IMR-90 (cell line): ENCODE data around the gene LDLRAD3. TPM values are rescaled to one million over a fixed set of nuclear protein-coding genes. Genes with fewer than 3 reads are reported as not detected.
"Not testable (repeated sequence)": the region's sequence is repeated elsewhere in the genome, so short reads cannot be mapped to it uniquely, and the experiment has no call there.

Experiments
- ATAC-seq: fragments of 200-7000 bp; cut with Tn5 transposase; 2 replicates; pipeline ENCODE4 v1.9.1; 2020; ENCODE audit warnings: low read depth, mild to moderate bottlenecking, moderate library complexity
- BruUV-seq: library from RNA; stranded (reverse); fragments of 400-500 nt; replicated peaks from 2 replicates; lab custom pipeline; 2021; lab: Mats Ljungman, UMichigan
- CTCF ChIA-PET: fragments of 300-600 bp; formaldehyde crosslinking; extraction: SDS; loops from one replicate; lab custom pipeline; 2021; ENCODE audit warnings: antibody characterized with exemption; lab: Yijun Ruan, JAX
- POLR2A ChIA-PET: fragments of 300-600 bp; sonication (Branson Sonifier 250); formaldehyde crosslinking; loops from one replicate; lab custom pipeline; 2022; ENCODE audit warnings: antibody characterized with exemption; ENCODE audit not compliant: unreplicated experiment; lab: Charles Lee
- DNase-seq: peaks from one replicate; pipeline ENCODE4 v3.0.0; 2013
- H2AFZ ChIP-seq: replicated peaks from 2 replicates; pipeline ENCODE3; 2013; ENCODE audit warnings: low read length, mild to moderate bottlenecking; ENCODE audit not compliant: poor library complexity
- H2AK5ac ChIP-seq: 2 replicates; pipeline ENCODE4 v1.6.1; 2013; ENCODE audit warnings: low read depth, low read length, inconsistent platforms
- H2AK9ac ChIP-seq: replicated peaks from 2 replicates; pipeline ENCODE3; 2013; ENCODE audit warnings: mild to moderate bottlenecking, low read depth, low read length, moderate library complexity; ENCODE audit not compliant: poor library complexity
- H2BK120ac ChIP-seq: 2 replicates; pipeline ENCODE4 v1.6.1; 2013; ENCODE audit warnings: low read depth, low read length, inconsistent platforms
- H2BK15ac ChIP-seq: 3 replicates; pipeline ENCODE4 v1.6.1; 2013; ENCODE audit warnings: low read depth, low read length, inconsistent platforms
- H2BK20ac ChIP-seq: 2 replicates; pipeline ENCODE4 v1.6.1; 2013; ENCODE audit warnings: low read depth, mild to moderate bottlenecking, inconsistent platforms, low read length, moderate library complexity
- H2BK5ac ChIP-seq: 2 replicates; pipeline ENCODE4 v1.6.1; 2013; ENCODE audit warnings: mild to moderate bottlenecking, low read depth, low read length, inconsistent platforms; ENCODE audit not compliant: poor library complexity, severe bottlenecking
- H3K14ac ChIP-seq: replicated peaks from 2 replicates; pipeline ENCODE4 v1.6.1; 2013; ENCODE audit warnings: low read depth, low read length, inconsistent platforms
- H3K18ac ChIP-seq: 2 replicates; pipeline ENCODE4 v1.6.1; 2013; ENCODE audit warnings: low read depth, low read length, control low read depth
- H3K23ac ChIP-seq: 2 replicates; pipeline ENCODE4 v1.6.1; 2013; ENCODE audit warnings: low read depth, low read length, inconsistent platforms
- H3K27ac ChIP-seq: 2 replicates; pipeline ENCODE4 v1.5.1; 2013; ENCODE audit warnings: mild to moderate bottlenecking, control low read depth, low read length; ENCODE audit not compliant: insufficient read depth
- H3K27me3 ChIP-seq: 2 replicates; pipeline ENCODE4 v1.6.1; 2013; ENCODE audit warnings: low read length; ENCODE audit not compliant: control insufficient read depth, insufficient read depth
- H3K36me3 ChIP-seq: 2 replicates; pipeline ENCODE4 v1.6.1; 2013; ENCODE audit warnings: low read length, mixed read lengths; ENCODE audit not compliant: control insufficient read depth, insufficient read depth
- H3K4ac ChIP-seq: 2 replicates; pipeline ENCODE4 v1.6.1; 2013; ENCODE audit warnings: low read depth, low read length, inconsistent platforms
- H3K4me1 ChIP-seq: 2 replicates; pipeline ENCODE4 v1.6.1; 2013; ENCODE audit warnings: low read length, mixed read lengths; ENCODE audit not compliant: control insufficient read depth, insufficient read depth
- H3K4me2 ChIP-seq: 2 replicates; pipeline ENCODE4 v1.6.1; 2013; ENCODE audit warnings: low read depth, mild to moderate bottlenecking, control low read depth, low read length, moderate library complexity
- H3K4me3 ChIP-seq: 2 replicates; pipeline ENCODE4 v1.5.1; 2013; ENCODE audit warnings: low read depth, mild to moderate bottlenecking, control low read depth, low read length, moderate library complexity; ENCODE audit not compliant: insufficient read depth
- H3K56ac ChIP-seq: 2 replicates; pipeline ENCODE4 v1.6.1; 2013; ENCODE audit warnings: low read length, inconsistent platforms; ENCODE audit not compliant: insufficient read depth; ENCODE audit errors: extremely low read depth
- H3K79me1 ChIP-seq, 2 experiments: 2 replicates each; pipeline ENCODE4 v1.6.1; 2013; ENCODE audit warnings: low read length in 2 of 2, inconsistent platforms in 1 of 2, low read depth in 1 of 2
- H3K9ac ChIP-seq: 2 replicates; pipeline ENCODE4 v1.6.1; 2013; ENCODE audit warnings: low read depth, low read length, control low read depth
- H3K9me1 ChIP-seq: 2 replicates; pipeline ENCODE4 v1.6.1; 2013; ENCODE audit warnings: low read length, inconsistent platforms; ENCODE audit not compliant: insufficient read depth
- H3K9me3 ChIP-seq: 2 replicates; pipeline ENCODE4 v1.6.1; 2013; ENCODE audit warnings: low read length; ENCODE audit not compliant: control insufficient read depth, insufficient read depth
- H4K20me1 ChIP-seq: 2 replicates; pipeline ENCODE4 v1.6.1; 2013; ENCODE audit warnings: low read length, inconsistent platforms; ENCODE audit not compliant: insufficient read depth
- H4K5ac ChIP-seq: 2 replicates; pipeline ENCODE4 v1.6.1; 2013; ENCODE audit warnings: mild to moderate bottlenecking, low read depth, low read length, control low read depth
- H4K8ac ChIP-seq, 2 experiments: 2 replicates each; pipeline ENCODE4 v1.6.1; 2013; ENCODE audit warnings: low read depth in 2 of 2, low read length in 2 of 2, control low read depth in 1 of 2, inconsistent platforms in 1 of 2
- H4K91ac ChIP-seq: 2 replicates; pipeline ENCODE4 v1.6.1; 2013; ENCODE audit warnings: low read depth, low read length, inconsistent platforms; ENCODE audit not compliant: insufficient read depth
- WGBS, 2 experiments: methylation state at CpG; one replicate each; pipeline versions ENCODE4 v1.1.5 to v1.1.7; 2013; ENCODE audit warnings: missing lambda C conversion rate in 2 of 2; ENCODE audit not compliant: insufficient read length in 1 of 2; ENCODE audit errors: extremely low coverage in 2 of 2; 5-methylcytosine and 5-hydroxymethylcytosine counted together
- dilution Hi-C: fragments of 300-500 bp; cut with HindIII; formaldehyde crosslinking; loops from one replicate; pipeline ENCODE4 v1.14.3; 2018; ENCODE audit warnings: low sequenced_read_pairs; ENCODE audit not compliant: unreplicated experiment
- in situ Hi-C: fragments of 300-500 bp; cut with MboI; formaldehyde crosslinking; loops from 3 replicates; pipeline ENCODE4 v1.14.3; 2019; ENCODE audit warnings: low sequenced_read_pairs, inconsistent platforms, mixed read lengths
- intact Hi-C: fragments of 100-400 bp; cut with micrococcal nuclease; formaldehyde crosslinking; loops from 2 replicates; pipeline ENCODE4 v1.10.0; 2022
- polyA plus RNA-seq, 3 experiments: library from polyadenylated mRNA; depleted of rRNA; stranded (reverse); fragments of >200 nt; gene quantifications; 2 replicates each; pipeline ENCODE4 v1.2.3, GENCODE V29; 2012; ENCODE audit warnings: low replicate concordance in 1 of 3
- total RNA-seq: library from RNA; depleted of rRNA; stranded (reverse); fragments of >200 nt; gene quantifications from 2 replicates; pipeline ENCODE4 v1.2.3, GENCODE V29; 2012

Gene LDLRAD3
- total and polyA plus RNA-seq, 2 of the 4 experiments (the other 2 are of a cell fraction): 2.7 to 6.4 TPM

DNA sequence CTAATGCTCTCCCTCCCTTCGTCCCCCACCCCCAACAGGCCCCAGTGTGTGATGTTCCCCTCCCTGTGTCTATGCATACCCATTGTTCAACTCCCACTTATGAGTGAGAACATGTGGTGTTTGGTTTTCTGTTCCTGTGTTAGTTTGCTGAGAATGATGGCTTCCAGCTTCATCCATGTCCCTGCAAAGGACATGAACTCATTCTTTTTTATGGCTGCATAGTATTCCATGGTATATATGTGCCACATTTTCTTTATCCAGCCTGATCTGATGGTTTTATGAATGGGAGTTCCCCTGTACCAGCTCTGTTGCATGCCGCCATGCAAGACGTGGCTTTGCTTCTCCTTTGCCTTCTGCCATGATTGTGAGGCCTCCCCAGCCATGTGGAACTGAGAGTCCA, 102.1 kb downstream of the LDLRAD3 start:
- ATAC-seq, H4K5ac ChIP-seq, H3K9ac ChIP-seq, H3K56ac ChIP-seq, H4K91ac ChIP-seq, H3K4ac ChIP-seq, H3K18ac ChIP-seq, DNase-seq, BruUV-seq, CTCF ChIA-PET, H2BK15ac ChIP-seq, H2AK5ac ChIP-seq, H3K23ac ChIP-seq, H4K8ac ChIP-seq, H3K27ac ChIP-seq, H3K4me1 ChIP-seq, H3K27me3 ChIP-seq, H2AFZ ChIP-seq, H4K20me1 ChIP-seq, H3K4me3 ChIP-seq, H2BK120ac ChIP-seq, H3K9me1 ChIP-seq, H3K79me1 ChIP-seq, in situ Hi-C loops, H3K9me3 ChIP-seq, dilution Hi-C loops, H2BK20ac ChIP-seq, POLR2A ChIA-PET, H3K14ac ChIP-seq, H2BK5ac ChIP-seq, H3K36me3 ChIP-seq, H2AK9ac ChIP-seq, H3K4me2 ChIP-seq: not testable (repeated sequence)
- no CpG with 5 or more reads among the region's 3 CpGs for WGBS, 2 experiments
- intact Hi-C loops: loop anchor here (10.0 kb wide), 1 partner anchor 429 kb away; no protein-coding TSS in a partner anchor
